ENCODE results near the gene SMAD9.

SMAD9 gene

GRCh38 chr13:36814465-36814864 lies 105.6 kb downstream of the SMAD9 start:
- no peak for DNase-seq

GRCh38 chr13:36813225-36813624 lies 106.8 kb downstream of the SMAD9 start:
- DNase-seq = no peak

GRCh38 chr13:36807616-36808015 lies 112.4 kb downstream of the SMAD9 start:
- no peak for DNase-seq

- no peak for DNase-seq
These were observed 113.9 kb downstream of the SMAD9 start for GRCh38 chr13:36806102-36806501.

DNA sequence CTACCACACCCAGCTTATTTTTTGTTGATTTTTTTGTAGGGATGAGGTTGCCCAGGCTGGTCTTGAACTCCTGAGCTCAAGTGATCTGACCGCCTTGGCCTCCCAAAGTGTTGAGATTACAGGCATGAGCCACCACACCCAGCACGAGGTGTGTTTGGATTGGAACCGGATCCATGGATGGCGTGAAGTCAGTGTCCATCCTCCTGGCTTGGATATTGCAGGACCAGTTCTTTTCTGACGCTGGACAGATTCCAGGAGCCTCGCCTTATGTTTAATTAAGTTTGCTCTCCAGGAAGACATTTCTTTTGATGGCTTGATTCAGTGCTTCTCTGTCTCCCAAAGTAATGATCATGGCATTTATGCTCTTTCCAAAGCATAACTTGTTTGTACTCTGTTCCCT lies 115.5 kb downstream of the SMAD9 start:
- DNase-seq = no peak

DNA sequence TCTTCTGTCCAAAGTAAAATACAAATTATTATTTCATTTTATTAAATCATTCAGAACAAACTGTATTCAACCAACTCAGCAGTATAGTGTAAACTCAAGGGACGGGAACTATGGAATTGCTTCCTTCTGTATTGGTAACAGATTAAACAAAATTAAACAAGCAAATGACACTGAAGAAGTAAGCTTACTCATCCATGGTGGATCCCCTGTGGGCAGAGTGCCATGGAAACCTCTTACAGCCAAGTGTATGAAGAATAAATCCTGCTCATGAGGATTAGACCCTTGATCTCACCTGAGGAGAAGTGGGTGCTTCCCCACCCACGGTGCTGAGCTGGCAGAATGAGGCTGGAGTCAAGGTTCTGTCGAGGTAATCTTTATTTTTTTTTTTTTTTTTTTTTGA lies 119.0 kb downstream of the SMAD9 start:
- no peak for DNase-seq

DNA sequence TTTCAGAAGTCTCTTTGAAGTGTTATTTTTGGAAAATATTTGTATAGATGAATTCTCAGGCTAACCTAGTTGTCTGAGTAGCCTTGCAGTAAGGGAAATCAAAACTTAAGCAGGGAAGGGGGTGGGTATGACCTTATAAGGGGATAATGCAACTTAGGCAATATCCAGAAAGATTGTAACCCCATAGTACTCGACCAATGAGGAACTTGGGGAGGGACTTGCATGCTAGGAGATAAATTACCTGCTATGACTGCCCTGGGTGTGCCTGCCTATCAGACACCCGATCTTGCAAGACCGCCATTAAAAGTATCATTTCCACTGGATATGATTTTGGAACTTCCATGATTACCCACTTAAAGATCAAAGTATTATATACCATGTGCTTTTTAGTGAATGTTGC lies 124.0 kb downstream of the SMAD9 start:
- no peak for DNase-seq

GRCh38 chr13:36795463-36795862 lies 124.6 kb downstream of the SMAD9 start:
- DNase-seq = no peak
